Kidney (tissue), 14 donors: ENCODE measurements around the gene HOXB3. TPM values are rescaled to one million over a fixed set of nuclear protein-coding genes. Genes with fewer than 3 reads are reported as not detected.
A peak's percentile ranks its signal among the peaks of the same experiment; 100 is the strongest.

Experiments used
- DNase-seq, 5 donors: peaks; one replicate each; pipeline ENCODE4 v3.0.0-alpha.2; 2013 to 2020
- FAIRE-seq: peaks from 2 replicates; lab custom pipeline; 2012; peaks lifted over from hg19 to GRCh38; lab: Jason Lieb, UNC
- H3K27ac ChIP-seq, 2 donors: one replicate each; pipeline ENCODE4 v1.7.0; 2013; ENCODE audit warnings: low read depth in 2 of 2, low read length in 2 of 2, inconsistent platforms in 1 of 2
- H3K27me3 ChIP-seq: one replicate; pipeline ENCODE4 v1.7.1; 2013; ENCODE audit warnings: low read length, inconsistent platforms; ENCODE audit not compliant: control insufficient read depth, insufficient read depth
- H3K36me3 ChIP-seq, 3 donors: one replicate each; pipeline versions ENCODE4 v1.7.0 to v1.7.1; 2013; ENCODE audit warnings: low read length in 3 of 3, control low read depth in 1 of 3, inconsistent platforms in 1 of 3; ENCODE audit not compliant: insufficient read depth in 3 of 3, control insufficient read depth in 2 of 3
- H3K4me1 ChIP-seq, 3 donors: one replicate each; pipeline versions ENCODE4 v1.7.0 to v1.7.1; 2013; ENCODE audit warnings: low read length in 3 of 3, inconsistent platforms in 1 of 3, low read depth in 1 of 3; ENCODE audit not compliant: control insufficient read depth in 2 of 3, insufficient read depth in 2 of 3
- H3K4me3 ChIP-seq, 3 donors: one replicate each; pipeline versions ENCODE4 v1.7.0 to v1.8.1; 2013; ENCODE audit warnings: low read length in 3 of 3, control low read depth in 1 of 3, inconsistent platforms in 1 of 3
- H3K9ac ChIP-seq, 3 donors: one replicate each; pipeline versions ENCODE4 v1.7.0 to v1.7.1; 2013; ENCODE audit warnings: low read length in 3 of 3, control low read depth in 1 of 3, inconsistent platforms in 1 of 3
- H3K9me3 ChIP-seq, 3 donors: one replicate each; pipeline versions ENCODE4 v1.7.0 to v1.7.1; 2013; ENCODE audit warnings: low read length in 3 of 3, control low read depth in 1 of 3, inconsistent platforms in 1 of 3; ENCODE audit not compliant: control insufficient read depth in 2 of 3, insufficient read depth in 1 of 3
- CTCF ChIP-seq: IDR thresholded peaks from 3 replicates; pipeline ENCODE4 v1.5.1; 2012; ENCODE audit warnings: mild to moderate bottlenecking, moderate library complexity, borderline replicate concordance; ENCODE audit not compliant: insufficient read depth; ENCODE audit errors: extremely low read depth
- intact Hi-C: fragments of 100-400 bp; cut with DNase I; formaldehyde crosslinking; loops from one replicate; pipeline ENCODE4 v1.11.1; 2022
- polyA plus RNA-seq: library from polyadenylated mRNA; stranded (reverse); fragments of 350-450 nt; fragmentation: Illumina TruSeq; extraction: RNeasy Lipid Tissue Mini Kit (QIAGEN cat#74804); gene quantifications from one replicate; pipeline ENCODE4 v1.2.3, GENCODE V29; 2014; ENCODE audit warnings: low read depth, low replicate concordance; ENCODE audit not compliant: insufficient read depth
- total RNA-seq: library from RNA; stranded (reverse); fragmentation: NEBNext Ultra II Directional; extraction: Animal tissue kit (Norgen Biotek cat#: 25700); gene quantifications from one replicate; pipeline ENCODE4 v1.2.1, GENCODE V29; 2021
- donor health status: control.
- donor health status: control.
- donor health status: control.
- donor health status: control.
- donor health status: control.
- donor health status: DM: yes; HTN: yes; CAD: no.
- donor health status: Normal renal cell carcinoma (clear cell type).

HOXB3 gene
- total and polyA plus RNA-seq, 2 donors from 2014 or later: 12.1 to 99.0 TPM

- TF ChIP-seq CTCF: no peak
- Histone ChIP-seq H3K9me3 (no peaks in the 10 kb centered on the region), H3K27ac (peak overlapping the region; percentile 63 to 88), H3K9ac (peak overlapping the region in 2 of 3 donors; percentile 29 to 68), H3K27me3 (no peaks in the 10 kb centered on the region), H3K4me3 (peak overlapping the region in 2 of 3 donors; percentile 4 to 59), H3K36me3 (peaks cover 0 to 6% (median 0%) of the 10 kb centered on the region in 3 donors), H3K4me1 (peaks cover 33 to 61% (median 44%) of the 10 kb centered on the region in 3 donors)
- DNase-seq (no peak), FAIRE-seq (no peak)
- intact Hi-C loops: no loop called here
Observed at GRCh38 chr17:48558057-48558830, 31.8 kb downstream of the HOXB3 start.

DNA sequence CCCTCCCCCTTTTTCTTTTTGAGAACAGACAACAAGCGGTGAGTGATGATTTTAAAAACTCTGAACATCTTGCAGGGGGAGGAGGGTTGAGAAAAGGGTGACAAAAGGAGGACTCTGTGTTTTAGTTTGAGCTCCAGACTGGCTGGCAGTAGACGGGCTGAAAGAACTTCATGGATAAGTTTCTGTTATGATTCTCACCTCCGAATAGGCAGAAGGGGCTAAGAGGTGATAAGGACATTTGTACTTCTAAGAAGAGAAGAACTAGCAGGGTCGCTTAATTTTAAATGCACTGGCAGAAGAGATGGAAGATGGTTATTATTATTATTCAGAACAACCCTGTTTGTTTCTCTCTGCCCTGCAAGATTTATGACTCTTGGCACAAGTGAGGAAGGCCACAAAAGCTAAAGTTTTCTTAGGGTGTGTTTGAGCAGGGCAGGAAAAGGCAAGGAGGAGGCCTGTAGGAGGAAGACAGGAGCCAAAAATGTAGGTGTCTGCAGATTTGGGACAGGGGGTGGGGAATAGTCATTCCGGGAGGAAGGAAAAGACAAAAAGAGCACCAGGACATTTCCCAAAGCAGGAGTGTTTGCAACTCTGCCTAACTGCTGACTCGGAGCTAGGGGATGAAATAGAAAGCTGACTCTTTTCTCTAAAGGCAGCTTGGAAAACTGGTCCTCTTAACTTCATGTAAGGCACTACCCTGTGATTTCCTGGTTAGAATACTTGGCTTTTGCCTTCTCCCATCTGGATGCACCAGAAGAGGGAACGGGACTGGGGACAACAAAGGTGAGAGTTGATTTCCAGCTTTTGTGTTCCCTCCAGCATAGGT is 33.3 kb downstream of the HOXB3 start:
- no peak for FAIRE-seq
- H3K27me3 ChIP-seq: no peaks in the 10 kb centered on the region

DNA sequence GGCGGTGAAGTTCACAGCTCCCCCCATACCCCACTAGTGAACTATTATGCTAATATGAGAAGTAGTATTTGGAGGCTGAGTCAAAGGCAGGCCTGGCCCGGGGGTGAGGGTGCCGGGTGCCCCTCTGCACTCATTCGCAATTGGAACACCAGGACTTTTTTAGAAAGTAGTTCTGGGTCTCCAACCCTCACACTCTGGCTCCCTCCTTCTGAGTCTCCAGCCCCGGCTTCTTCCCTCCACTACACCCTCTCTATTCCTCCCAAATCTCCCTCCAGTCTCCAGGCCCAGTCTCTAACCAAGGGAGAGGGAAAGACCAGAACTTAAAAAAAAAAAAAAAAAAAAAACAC is 33.8 kb downstream of the HOXB3 start:
- Histone ChIP-seq H3K4me3 (peak overlapping the region in 1 of 3 donors; percentile 59), H3K9me3 (no peaks in the 10 kb centered on the region), H3K36me3 (no peaks in the 10 kb centered on the region), H3K27ac (peak overlapping the region; percentile 63 to 88), H3K4me1 (peaks cover 17 to 41% (median 26%) of the 10 kb centered on the region in 3 donors), H3K27me3 (no peaks in the 10 kb centered on the region), H3K9ac (peak overlapping the region; percentile 10 to 68 (median 33))
- DNase-seq: no peak
- no peak for FAIRE-seq
- intact Hi-C loops: no loop called here
- TF ChIP-seq CTCF: no peak

More for the DNA sequence above, 33.3 kb downstream of the HOXB3 start:
- Histone ChIP-seq H3K36me3 (peaks cover 0 to 4% (median 0%) of the 10 kb centered on the region in 3 donors), H3K9me3 (no peaks in the 10 kb centered on the region), H3K4me3 (peak overlapping the region in 2 of 3 donors; percentile 16 to 59), H3K9ac (peak overlapping the region; percentile 3 to 68 (median 21)), H3K27ac (peak overlapping the region; percentile 63 to 88), H3K4me1 (peaks cover 23 to 46% (median 31%) of the 10 kb centered on the region in 3 donors)
- intact Hi-C loops: no loop called here
- DNase-seq: peak in 1 of 5 donors; percentile 67
- TF ChIP-seq CTCF: no peak
